GM12878 (cell line): ENCODE measurements around the gene CYP4F11. TPM values are rescaled to one million over a fixed set of nuclear protein-coding genes. Genes with fewer than 3 reads are reported as not detected.

Experiments
- ATAC-seq: fragments of 200-7000 bp; cut with Tn5 transposase; 3 replicates; pipeline ENCODE4 v1.9.1; 2020; ENCODE audit warnings: mild to moderate bottlenecking, moderate library complexity
- BruUV-seq: library from RNA; stranded (reverse); fragments of 400-500 nt; replicated peaks from 2 replicates; lab custom pipeline; 2021; lab: Mats Ljungman, UMichigan
- CTCF ChIA-PET: fragments of 300-600 bp; sonication (Branson Sonifier 250); formaldehyde crosslinking; extraction: SDS; loops from one replicate; lab custom pipeline; 2021; ENCODE audit warnings: inconsistent platforms; lab: Yijun Ruan, JAX
- POLR2A ChIA-PET: fragments of 350-600 bp; formaldehyde crosslinking; extraction: SDS; loops from one replicate; lab custom pipeline; 2021; ENCODE audit warnings: inconsistent platforms; lab: Charles Lee
- RAD21 ChIA-PET: fragments of 300-600 bp; sonication (Branson Sonifier 250); formaldehyde crosslinking; loops from one replicate; lab custom pipeline; 2023; ENCODE audit warnings: antibody characterized with exemption; ENCODE audit not compliant: unreplicated experiment; lab: Charles Lee
- SMC1A ChIA-PET: fragments of 300-600 bp; sonication (Branson Sonifier 250); formaldehyde crosslinking; loops from one replicate; lab custom pipeline; 2023; ENCODE audit not compliant: unreplicated experiment, uncharacterized antibody; lab: Charles Lee
- DNase-seq: peaks from one replicate; pipeline ENCODE4 v3.0.0-alpha.2; 2011; ENCODE audit warnings: low read depth, low spot score
- FAIRE-seq: peaks from 3 replicates; lab custom pipeline; 2011; peaks lifted over from hg19 to GRCh38; lab: Jason Lieb, UNC
- H2AFZ ChIP-seq: 2 replicates; pipeline ENCODE4 v1.6.0; 2011; ENCODE audit warnings: low read depth, low read length, control low read depth; ENCODE audit not compliant: control insufficient read depth
- H3K27ac ChIP-seq: 2 replicates; pipeline ENCODE4 v1.5.1; 2011; ENCODE audit warnings: control low read depth; ENCODE audit not compliant: control insufficient read depth, insufficient read depth
- H3K27me3 ChIP-seq, 2 experiments: replicated peaks in 1 of 2; 2 replicates each; pipeline versions ENCODE4 v1.6.0 to v1.6.1; 2011; ENCODE audit warnings: low read length in 1 of 2; ENCODE audit not compliant: control insufficient read depth in 2 of 2, insufficient read depth in 2 of 2
- H3K36me3 ChIP-seq, 2 experiments: 2 replicates each; pipeline ENCODE4 v1.5.1; 2011; ENCODE audit warnings: low read length in 1 of 2; ENCODE audit not compliant: control insufficient read depth in 2 of 2, insufficient read depth in 2 of 2
- H3K4me1 ChIP-seq: 2 replicates; pipeline ENCODE4 v1.6.1; 2011; ENCODE audit warnings: mild to moderate bottlenecking, low read length, moderate library complexity, mixed read lengths; ENCODE audit not compliant: control insufficient read depth, insufficient read depth
- H3K4me2 ChIP-seq: 2 replicates; pipeline ENCODE4 v1.6.0; 2011; ENCODE audit warnings: control low read depth; ENCODE audit not compliant: control insufficient read depth, insufficient read depth
- H3K4me3 ChIP-seq: fragments of 200-600 bp; sonication (generic); 2 replicates; pipeline ENCODE4 v1.5.1; 2016
- H3K79me2 ChIP-seq: 2 replicates; pipeline ENCODE4 v1.6.0; 2011; ENCODE audit warnings: low read length; ENCODE audit not compliant: control insufficient read depth, insufficient read depth
- H3K9ac ChIP-seq: 2 replicates; pipeline ENCODE4 v1.8.0; 2011; ENCODE audit warnings: low read length, control low read depth, mixed read lengths; ENCODE audit not compliant: control insufficient read depth, insufficient read depth
- H3K9me3 ChIP-seq: replicated peaks from 3 replicates; pipeline ENCODE4 v1.5.1; 2011; ENCODE audit warnings: mild to moderate bottlenecking, low read length; ENCODE audit not compliant: control insufficient read depth, insufficient read depth
- H4K20me1 ChIP-seq: 2 replicates; pipeline ENCODE4 v1.6.0; 2011; ENCODE audit not compliant: control insufficient read depth, insufficient read depth
- CUX1 ChIP-seq: IDR thresholded peaks from 2 replicates; pipeline ENCODE4 v1.6.1; 2012; ENCODE audit warnings: improper control_type of control experiment, low read depth, low read length; ENCODE audit not compliant: insufficient replicate concordance
- NR2C1 ChIP-seq: fragments of 450-650 bp; IDR thresholded peaks from 2 replicates; pipeline ENCODE4 v1.6.1; 2017; ENCODE audit warnings: antibody characterized with exemption, mild to moderate bottlenecking, moderate library complexity
- WGBS: methylation state at CpG from one replicate; pipeline ENCODE4 v1.1.6; 2016; ENCODE audit warnings: low lambda C conversion rate; ENCODE audit not compliant: insufficient replicate concordance, insufficient coverage; ENCODE audit errors: missing lambda C conversion rate; 5-methylcytosine and 5-hydroxymethylcytosine counted together
- in situ Hi-C: fragments of 300-500 bp; cut with MboI; formaldehyde crosslinking; loops from 9 replicates; pipeline ENCODE4 v1.14.3; 2018; ENCODE audit warnings: mixed read lengths
- intact Hi-C: fragments of 100-400 bp; cut with micrococcal nuclease; formaldehyde crosslinking; loops from one replicate; pipeline ENCODE4 v1.14.2; 2022; ENCODE audit not compliant: unreplicated experiment
- polyA plus RNA-seq, 11 experiments: library from polyadenylated mRNA; depleted of rRNA in 4 of 11; unstranded in 6 of 11; stranded (reverse) in 5 of 11; fragments of >200 nt; fragmentation: Nextera tagmentation in 4 of 11; fragmentation: Illumina TruSeq in 1 of 11; extraction: Ambion mirVana in 4 of 11; extraction: Trizol in 1 of 11; gene quantifications; 1 replicate in 1 of 11; 2 replicates in 10 of 11; pipeline versions ENCODE4 v1.2.1 to v1.2.3, GENCODE V29; 2011 to 2016; ENCODE audit warnings: inconsistent platforms in 2 of 11, missing spikeins in 2 of 11, low read depth in 1 of 11
- total RNA-seq, 4 experiments: library from RNA; depleted of rRNA in 3 of 4; stranded (reverse); fragments of >200 nt in 3 of 4; fragmentation: Illumina TruSeq in 1 of 4; extraction: Trizol in 1 of 4; gene quantifications; 2 replicates each; pipeline versions ENCODE4 v1.2.1 to v1.2.3, GENCODE V29; 2013 to 2021

CYP4F11 gene
- total and polyA plus RNA-seq, 10 of the 15 experiments (the other 5 are each of a cell fraction or from before 2014, with no cell fraction given) = not detected

DNA sequence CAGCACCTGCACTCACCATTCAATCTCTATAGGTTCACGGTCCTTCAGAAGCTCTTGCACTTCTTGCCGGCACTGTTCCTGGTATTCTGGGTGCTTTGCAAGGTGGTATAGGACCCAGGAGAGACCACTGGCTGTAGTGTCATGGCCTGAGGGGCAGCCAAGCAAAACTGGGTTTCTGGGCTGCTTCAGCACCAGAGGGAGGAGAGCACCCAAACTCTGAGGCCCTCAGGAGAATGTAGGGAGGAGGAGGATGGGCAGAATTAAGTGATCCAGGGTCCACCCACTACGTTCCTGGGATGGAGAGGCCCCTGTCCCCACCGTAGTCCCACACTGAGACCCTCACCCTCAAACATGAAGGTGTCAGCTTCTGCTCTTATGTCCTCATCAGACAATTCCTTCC, 12.3 kb downstream of the CYP4F11 start:
- FAIRE-seq (no peak), ATAC-seq (no peak), DNase-seq (no peak)
- Histone ChIP-seq H3K4me3 (no peak overlapping the region), H3K79me2 (no peaks in the 10 kb centered on the region), H3K4me2 (no peak overlapping the region), H3K9ac (no peak overlapping the region), H3K27me3 (no peaks in the 10 kb centered on the region; a peak in 1 of 4 replicates), H3K9me3 (no peaks in the 10 kb centered on the region), H3K27ac (no peak overlapping the region), H3K36me3 (no peaks in the 10 kb centered on the region), H4K20me1 (no peaks in the 10 kb centered on the region), H3K4me1 (no peaks in the 10 kb centered on the region), H2AFZ (no peak overlapping the region)
- TF ChIP-seq CUX1 = no peak
- TF ChIP-seq NR2C1 = no peak
- 4% methylated on average over 4 of the region's 4 CpGs for WGBS
- RAD21 ChIA-PET = no interaction called here
- intact Hi-C loops = no loop called here
- POLR2A ChIA-PET = no interaction called here
- BruUV-seq = no TSS peak
- CTCF ChIA-PET = no interaction called here
- SMC1A ChIA-PET = no interaction called here
- in situ Hi-C loops = no loop called here
